Calu3 (cell line): ENCODE results near the gene TNFRSF19. TPM values are rescaled to one million over a fixed set of nuclear protein-coding genes. Genes with fewer than 3 reads are reported as not detected.

Experiments
- BruUV-seq: library from RNA; stranded (reverse); fragments of 400-500 nt; replicated peaks from 2 replicates; lab custom pipeline; 2021; lab: Mats Ljungman, UMichigan
- CTCF ChIA-PET: fragments of 300-600 bp; sonication (Branson Sonifier 250); formaldehyde crosslinking; loops from one replicate; lab custom pipeline; 2022; ENCODE audit warnings: antibody characterized with exemption; lab: Charles Lee
- DNase-seq: peaks from one replicate; pipeline ENCODE4 v3.0.0; 2022
- H3K27ac Mint-ChIP-seq: one replicate; pipeline ENCODE4 v1.8.0; 2022; ENCODE audit warnings: mixed read lengths; ENCODE audit not compliant: unreplicated experiment
- H3K27me3 Mint-ChIP-seq: one replicate; pipeline ENCODE4 v1.8.0; 2022; ENCODE audit warnings: mixed read lengths; ENCODE audit not compliant: unreplicated experiment
- H3K36me3 Mint-ChIP-seq: one replicate; pipeline ENCODE4 v1.8.0; 2022; ENCODE audit warnings: mild to moderate bottlenecking, moderate library complexity, mixed read lengths; ENCODE audit not compliant: insufficient read depth, unreplicated experiment
- H3K4me1 Mint-ChIP-seq: one replicate; pipeline ENCODE4 v1.8.0; 2022; ENCODE audit warnings: mild to moderate bottlenecking, low read depth, mixed read lengths; ENCODE audit not compliant: unreplicated experiment
- H3K4me3 Mint-ChIP-seq: one replicate; pipeline ENCODE4 v1.8.0; 2022; ENCODE audit warnings: mild to moderate bottlenecking, low read depth, moderate library complexity, mixed read lengths; ENCODE audit not compliant: unreplicated experiment
- H3K9me3 Mint-ChIP-seq: one replicate; pipeline ENCODE4 v1.8.0; 2022; ENCODE audit warnings: low read depth, mixed read lengths; ENCODE audit not compliant: unreplicated experiment
- CTCF ChIP-seq: fragments of 200-600 bp; IDR thresholded peaks from one replicate; pipeline ENCODE4 v1.8.0; 2022; ENCODE audit warnings: antibody characterized with exemption; ENCODE audit not compliant: unreplicated experiment
- intact Hi-C: fragments of 100-400 bp; cut with micrococcal nuclease; formaldehyde crosslinking; loops from one replicate; pipeline ENCODE4 v1.10.0; 2022; ENCODE audit not compliant: unreplicated experiment
- total RNA-seq: library from RNA; stranded (reverse); gene quantifications from 2 replicates; pipeline ENCODE4 v1.2.3, GENCODE V29; 2022

Gene TNFRSF19
- total RNA-seq, 1 experiment from 2014 or later, result 38.3 TPM

DNA sequence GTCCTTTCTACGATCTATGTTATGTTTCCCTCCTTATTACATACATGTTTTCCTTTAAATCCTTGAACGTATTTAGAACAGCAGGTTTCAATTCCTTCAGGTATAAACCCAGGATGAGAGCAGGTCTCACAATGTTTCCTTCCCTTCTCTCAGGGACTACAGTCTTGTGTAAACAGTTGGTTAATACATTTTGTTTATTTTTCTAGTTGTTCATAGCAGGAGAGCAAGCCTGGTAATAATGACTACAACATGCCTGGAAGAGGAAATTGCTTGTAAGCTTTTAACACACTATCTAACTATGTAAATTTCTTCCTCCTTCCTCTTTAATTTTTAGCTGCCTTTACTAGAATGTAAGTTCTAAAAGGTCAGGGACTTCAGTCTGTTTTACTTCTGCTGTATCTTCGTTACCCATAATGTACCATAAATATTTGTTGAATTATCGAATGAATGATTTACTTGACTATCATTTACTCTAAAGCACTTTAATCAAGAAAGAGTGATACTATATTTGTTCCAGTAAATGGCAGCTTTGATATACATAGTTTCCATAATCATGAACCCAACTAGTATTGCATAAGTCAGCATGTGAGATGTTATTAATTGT, 28.9 kb upstream of the TNFRSF19 start:
- BruUV-seq, result no TSS peak
- DNase-seq, result no peak
- H3K36me3 Mint-ChIP-seq, result no peaks in the 10 kb centered on the region
- H3K4me1 Mint-ChIP-seq, result peaks cover 10% of the 10 kb centered on the region
- TF ChIP-seq CTCF, result no peak
- H3K27ac Mint-ChIP-seq, result no peak overlapping the region
- intact Hi-C loops, result no loop called here
- no peaks in the 10 kb centered on the region for H3K9me3 Mint-ChIP-seq
- H3K27me3 Mint-ChIP-seq, result no peaks in the 10 kb centered on the region
- no peak overlapping the region for H3K4me3 Mint-ChIP-seq
- CTCF ChIA-PET, result no interaction called here

DNA sequence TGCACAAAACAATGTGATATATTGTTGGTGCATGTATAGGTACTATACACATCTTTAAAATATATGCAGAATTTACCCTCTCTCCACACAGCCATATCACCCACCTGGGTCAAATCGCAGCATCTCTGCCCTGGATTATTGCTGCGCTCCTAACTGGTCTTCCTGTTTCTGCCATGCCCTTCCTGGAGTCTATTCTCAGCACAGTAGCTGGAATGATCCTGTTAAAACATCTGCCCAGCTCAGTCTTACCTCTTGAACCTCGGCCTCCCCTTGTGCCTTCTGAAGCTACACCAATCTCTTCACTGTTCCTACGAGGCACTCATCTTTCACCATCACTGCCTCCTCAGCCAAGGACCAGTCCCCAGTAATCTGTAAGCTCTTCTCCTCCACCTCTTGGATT, 25.5 kb upstream of the TNFRSF19 start:
- H3K27me3 Mint-ChIP-seq, result no peaks in the 10 kb centered on the region
- intact Hi-C loops, result no loop called here
- no peak overlapping the region for H3K27ac Mint-ChIP-seq
- CTCF ChIA-PET, result no interaction called here
- H3K36me3 Mint-ChIP-seq, result no peaks in the 10 kb centered on the region
- H3K9me3 Mint-ChIP-seq, result no peaks in the 10 kb centered on the region
- no peak overlapping the region for H3K4me3 Mint-ChIP-seq
- DNase-seq, result no peak
- no peak for TF ChIP-seq CTCF
- BruUV-seq, result no TSS peak
- peaks cover 10% of the 10 kb centered on the region for H3K4me1 Mint-ChIP-seq

GRCh38 chr13:23547000-23547590, 23.1 kb upstream of the TNFRSF19 start:
- BruUV-seq, result no TSS peak
- no peaks in the 10 kb centered on the region for H3K27me3 Mint-ChIP-seq
- H3K27ac Mint-ChIP-seq, result no peak overlapping the region
- no peak overlapping the region for H3K4me3 Mint-ChIP-seq
- H3K36me3 Mint-ChIP-seq, result no peaks in the 10 kb centered on the region
- CTCF ChIA-PET, result no interaction called here
- H3K9me3 Mint-ChIP-seq, result no peaks in the 10 kb centered on the region
- H3K4me1 Mint-ChIP-seq, result no peaks in the 10 kb centered on the region
- intact Hi-C loops, result no loop called here
- TF ChIP-seq CTCF, result no peak
- no peak for DNase-seq

DNA sequence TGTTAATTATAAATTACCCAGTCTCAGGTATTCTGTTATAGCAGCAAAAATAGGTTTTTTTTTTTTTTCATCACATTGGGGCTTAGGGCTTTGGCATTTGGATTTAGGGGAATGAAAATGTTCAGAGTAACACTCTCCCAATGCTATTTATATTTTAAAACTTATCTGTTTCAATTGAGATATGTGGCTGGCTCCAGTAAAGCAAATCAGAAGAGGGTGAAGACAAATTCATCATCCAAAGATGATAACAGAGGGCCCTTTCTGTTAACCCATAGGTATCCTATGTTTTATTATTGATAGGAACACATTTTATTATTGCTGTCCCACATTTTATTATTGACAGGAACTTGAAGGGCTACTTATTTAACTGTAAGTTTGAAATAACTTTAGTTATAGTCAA, 20.5 kb upstream of the TNFRSF19 start:
- BruUV-seq, result no TSS peak
- no peak for DNase-seq
- H3K9me3 Mint-ChIP-seq, result no peaks in the 10 kb centered on the region
- intact Hi-C loops, result no loop called here
- no peaks in the 10 kb centered on the region for H3K27me3 Mint-ChIP-seq
- no peak for TF ChIP-seq CTCF
- H3K4me1 Mint-ChIP-seq, result no peaks in the 10 kb centered on the region
- H3K4me3 Mint-ChIP-seq, result no peak overlapping the region
- CTCF ChIA-PET, result interaction anchor here (0.7 kb wide), 1 partner anchor 160 kb away, joined by 3 read pairs; no protein-coding TSS in a partner anchor
- no peaks in the 10 kb centered on the region for H3K36me3 Mint-ChIP-seq
- H3K27ac Mint-ChIP-seq, result no peak overlapping the region
